A673 (cell line): ENCODE measurements around the gene SUSD4. TPM values are rescaled to one million over a fixed set of nuclear protein-coding genes. Genes with fewer than 3 reads are reported as not detected.

Source experiments
- BruUV-seq: library from RNA; stranded (reverse); fragments of 400-500 nt; replicated peaks from 2 replicates; lab custom pipeline; 2021; lab: Mats Ljungman, UMichigan
- CTCF ChIA-PET: fragments of 300-600 bp; sonication (Branson Sonifier 250); formaldehyde crosslinking; loops from one replicate; lab custom pipeline; 2022; ENCODE audit warnings: antibody characterized with exemption; lab: Charles Lee
- POLR2A ChIA-PET: fragments of 300-600 bp; sonication (Branson Sonifier 250); formaldehyde crosslinking; loops from one replicate; lab custom pipeline; 2022; ENCODE audit warnings: antibody characterized with exemption; ENCODE audit not compliant: low non-redundant PET; lab: Charles Lee
- DNase-seq: peaks from one replicate; pipeline ENCODE4 v3.0.0-alpha.2; 2015; ENCODE audit warnings: low spot score
- H3K27ac ChIP-seq: fragments of 200-600 bp; sonication (generic); 2 replicates; pipeline ENCODE4 v1.5.1; 2016; ENCODE audit warnings: mixed run types, low read depth, mild to moderate bottlenecking, mixed read lengths, antibody characterized with exemption, low read length; ENCODE audit not compliant: poor library complexity, severe bottlenecking
- H3K27me3 ChIP-seq: fragments of 200-600 bp; sonication (generic); replicated peaks from 2 replicates; pipeline ENCODE4 v1.6.1; 2017; ENCODE audit warnings: mixed run types, low read depth, mild to moderate bottlenecking, mixed read lengths, antibody characterized with exemption, low read length; ENCODE audit not compliant: insufficient read depth, poor library complexity
- H3K36me3 ChIP-seq: fragments of 200-600 bp; sonication (generic); 2 replicates; pipeline ENCODE4 v1.6.1; 2016; ENCODE audit warnings: mixed run types, mild to moderate bottlenecking, mixed read lengths, antibody characterized with exemption, low read length; ENCODE audit not compliant: insufficient read depth, poor library complexity, severe bottlenecking
- H3K4me1 ChIP-seq: fragments of 200-600 bp; sonication (generic); 2 replicates; pipeline ENCODE4 v1.6.1; 2017; ENCODE audit warnings: mixed run types, mild to moderate bottlenecking, mixed read lengths, antibody characterized with exemption, low read length; ENCODE audit not compliant: insufficient read depth, poor library complexity, severe bottlenecking
- H3K4me3 ChIP-seq: fragments of 200-600 bp; sonication (generic); 2 replicates; pipeline ENCODE4 v1.5.1; 2016; ENCODE audit warnings: low read depth, mixed run types, mild to moderate bottlenecking, mixed read lengths, low read length; ENCODE audit not compliant: poor library complexity, severe bottlenecking
- H3K9me3 ChIP-seq: fragments of 200-600 bp; sonication (generic); 2 replicates; pipeline ENCODE4 v1.6.1; 2016; ENCODE audit warnings: mixed run types, low read depth, mild to moderate bottlenecking, mixed read lengths, antibody characterized with exemption, low read length; ENCODE audit not compliant: poor library complexity, severe bottlenecking
- EZH2 ChIP-seq: fragments of 200-600 bp; sonication (generic); IDR thresholded peaks from 2 replicates; pipeline ENCODE4 v1.6.1; 2017; ENCODE audit warnings: borderline replicate concordance, low read depth, mild to moderate bottlenecking, mixed read lengths, antibody characterized with exemption, low read length; ENCODE audit not compliant: poor library complexity, severe bottlenecking
- intact Hi-C: fragments of 100-400 bp; cut with micrococcal nuclease; formaldehyde crosslinking; loops from one replicate; pipeline ENCODE4 v1.10.0; 2022; ENCODE audit not compliant: unreplicated experiment
- total RNA-seq: library from RNA; stranded (reverse); gene quantifications from 2 replicates; pipeline ENCODE4 v1.2.3, GENCODE V29; 2021
- TF ChIP-seq, protein P1 (sequence below): fragments of 300-800, 200-600 bp; sonication (generic); conservative IDR thresholded peaks from 2 replicates; pipeline ENCODE4 v1.5.1; 2017; ENCODE audit warnings: low read depth, mild to moderate bottlenecking, antibody characterized with exemption, low read length, moderate library complexity, mixed read lengths

Gene SUSD4
- total RNA-seq, 1 experiment from 2014 or later, result not detected

DNA sequence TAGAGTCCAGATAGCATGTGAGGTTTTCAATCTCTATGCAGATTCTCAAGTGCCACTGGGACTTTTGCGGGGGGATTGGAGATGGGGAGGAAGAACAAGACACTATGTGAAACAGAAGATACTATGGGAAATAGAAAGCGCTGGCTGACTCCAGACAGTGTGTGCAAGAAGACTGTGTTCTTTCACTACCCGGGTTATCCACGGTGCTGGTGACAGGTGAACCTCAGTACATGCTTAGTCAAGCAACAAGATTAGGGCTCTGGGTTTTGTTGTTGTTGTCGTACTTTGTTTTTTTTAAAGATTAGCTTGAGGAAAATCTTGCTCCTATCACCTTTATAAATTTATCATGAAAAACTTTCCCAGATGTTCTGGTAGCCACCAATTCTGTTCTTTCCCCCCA is 56.4 kb downstream of the SUSD4 start:
- TF ChIP-seq, protein P1, sequence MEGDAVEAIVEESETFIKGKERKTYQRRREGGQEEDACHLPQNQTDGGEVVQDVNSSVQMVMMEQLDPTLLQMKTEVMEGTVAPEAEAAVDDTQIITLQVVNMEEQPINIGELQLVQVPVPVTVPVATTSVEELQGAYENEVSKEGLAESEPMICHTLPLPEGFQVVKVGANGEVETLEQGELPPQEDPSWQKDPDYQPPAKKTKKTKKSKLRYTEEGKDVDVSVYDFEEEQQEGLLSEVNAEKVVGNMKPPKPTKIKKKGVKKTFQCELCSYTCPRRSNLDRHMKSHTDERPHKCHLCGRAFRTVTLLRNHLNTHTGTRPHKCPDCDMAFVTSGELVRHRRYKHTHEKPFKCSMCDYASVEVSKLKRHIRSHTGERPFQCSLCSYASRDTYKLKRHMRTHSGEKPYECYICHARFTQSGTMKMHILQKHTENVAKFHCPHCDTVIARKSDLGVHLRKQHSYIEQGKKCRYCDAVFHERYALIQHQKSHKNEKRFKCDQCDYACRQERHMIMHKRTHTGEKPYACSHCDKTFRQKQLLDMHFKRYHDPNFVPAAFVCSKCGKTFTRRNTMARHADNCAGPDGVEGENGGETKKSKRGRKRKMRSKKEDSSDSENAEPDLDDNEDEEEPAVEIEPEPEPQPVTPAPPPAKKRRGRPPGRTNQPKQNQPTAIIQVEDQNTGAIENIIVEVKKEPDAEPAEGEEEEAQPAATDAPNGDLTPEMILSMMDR, result no peak
- TF ChIP-seq EZH2, result no peak
- H3K4me3 ChIP-seq, result no peak overlapping the region
- DNase-seq, result no peak
- no peak overlapping the region for H3K27ac ChIP-seq
- ChIA-PET POLR2A (no interaction called here), CTCF (no interaction called here)
- peaks cover 17% of the 10 kb centered on the region for H3K27me3 ChIP-seq
- intact Hi-C loops, result no loop called here
- no peaks in the 10 kb centered on the region for H3K9me3 ChIP-seq
- H3K4me1 ChIP-seq, result no peaks in the 10 kb centered on the region
- no peaks in the 10 kb centered on the region for H3K36me3 ChIP-seq
- no TSS peak for BruUV-seq

DNA sequence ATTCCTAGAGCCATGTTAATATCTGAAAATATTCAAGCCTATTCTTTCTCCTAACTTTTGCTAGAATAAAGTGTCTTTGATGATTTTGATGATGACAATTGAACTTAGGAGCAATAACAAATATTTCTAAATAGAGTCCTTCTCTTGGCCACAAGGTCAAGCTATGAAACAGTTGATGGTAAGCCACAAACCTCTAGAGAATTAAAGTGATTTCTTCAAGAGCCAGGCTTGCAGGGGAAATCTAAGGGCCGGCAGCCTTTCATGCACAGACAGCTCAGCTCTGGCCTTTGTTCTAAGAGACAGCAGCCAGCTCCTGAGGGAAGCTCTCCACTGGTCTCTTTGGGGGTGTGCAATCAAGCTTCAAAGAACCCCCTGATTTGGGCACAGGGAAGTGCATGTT is 59.0 kb downstream of the SUSD4 start:
- ChIA-PET CTCF (no interaction called here), POLR2A (interaction anchor here (0.7 kb wide), 1 partner anchor 592 kb away, joined by 4 read pairs; no protein-coding TSS in a partner anchor)
- intact Hi-C loops, result no loop called here

DNA sequence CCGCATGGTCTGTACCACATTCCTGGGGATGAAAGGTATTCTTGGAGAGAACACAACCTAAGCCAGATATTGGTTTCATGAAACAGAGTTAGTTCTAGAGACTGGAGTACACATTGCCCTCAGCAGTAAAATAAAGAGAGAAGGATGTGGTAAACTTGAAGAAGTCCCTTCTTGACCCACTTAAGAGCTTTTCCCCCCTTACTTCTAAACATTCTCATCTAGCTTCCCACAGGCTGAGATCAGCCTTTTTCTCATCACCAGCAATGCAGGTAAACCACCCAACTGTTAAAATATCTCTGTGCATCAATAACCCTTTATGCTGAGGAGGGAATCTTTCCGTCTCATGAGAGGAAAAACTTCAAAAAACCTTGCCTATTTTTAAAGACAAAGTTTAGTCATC is 62.6 kb downstream of the SUSD4 start:
- Histone ChIP-seq H3K9me3 (no peaks in the 10 kb centered on the region), H3K36me3 (no peaks in the 10 kb centered on the region), H3K27me3 (peaks cover 16% of the 10 kb centered on the region), H3K27ac (no peak overlapping the region), H3K4me1 (no peaks in the 10 kb centered on the region), H3K4me3 (no peak overlapping the region)
- ChIA-PET POLR2A (no interaction called here), CTCF (no interaction called here)
- intact Hi-C loops, result no loop called here
- no peak for DNase-seq
- TF ChIP-seq EZH2, result no peak
- TF ChIP-seq, protein P1, result no peak
- BruUV-seq, result no TSS peak

More for the DNA sequence above, 59.0 kb downstream of the SUSD4 start:
- BruUV-seq, result no TSS peak
- Histone ChIP-seq H3K36me3 (no peaks in the 10 kb centered on the region), H3K4me3 (no peak overlapping the region), H3K4me1 (no peaks in the 10 kb centered on the region), H3K9me3 (no peaks in the 10 kb centered on the region), H3K27ac (no peak overlapping the region), H3K27me3 (peaks cover 17% of the 10 kb centered on the region)
- TF ChIP-seq, protein P1, result no peak
- TF ChIP-seq EZH2, result no peak
- DNase-seq, result no peak
